HG03439 (cell line): Measurements from ENCODE around the gene AP1S1.
"Not testable (repeated sequence)": the region's sequence is repeated elsewhere in the genome, so short reads cannot be mapped to it uniquely, and the experiment has no call there.

Experiments used
- ATAC-seq: cut with Tn5 transposase; IDR thresholded peaks from one replicate; pipeline ENCODE4 v1.9.1; 2021; ENCODE audit warnings: mild to moderate bottlenecking, moderate library complexity; ENCODE audit not compliant: unreplicated experiment

The AP1S1 gene

DNA sequence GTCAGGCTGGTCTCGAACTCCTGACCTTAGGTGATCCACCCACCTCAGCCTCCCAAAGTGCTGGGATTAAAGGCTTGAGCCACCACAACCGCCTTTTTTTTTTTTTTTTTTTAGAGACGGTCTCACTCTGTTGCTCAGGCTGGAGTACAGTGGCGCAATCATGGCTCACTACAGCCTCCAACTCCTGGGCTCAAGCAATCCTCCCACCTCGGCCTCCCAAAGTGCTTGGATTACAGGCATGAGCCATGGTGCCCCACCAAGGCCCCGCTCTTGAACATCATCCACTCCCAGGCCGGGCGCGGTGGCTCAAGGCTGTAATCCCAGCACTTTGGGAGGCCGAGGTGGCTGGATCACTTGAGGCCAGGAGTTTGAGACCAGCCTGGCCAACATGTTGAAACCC is 45.2 kb downstream of the AP1S1 start:
- ATAC-seq: not testable (repeated sequence)

DNA sequence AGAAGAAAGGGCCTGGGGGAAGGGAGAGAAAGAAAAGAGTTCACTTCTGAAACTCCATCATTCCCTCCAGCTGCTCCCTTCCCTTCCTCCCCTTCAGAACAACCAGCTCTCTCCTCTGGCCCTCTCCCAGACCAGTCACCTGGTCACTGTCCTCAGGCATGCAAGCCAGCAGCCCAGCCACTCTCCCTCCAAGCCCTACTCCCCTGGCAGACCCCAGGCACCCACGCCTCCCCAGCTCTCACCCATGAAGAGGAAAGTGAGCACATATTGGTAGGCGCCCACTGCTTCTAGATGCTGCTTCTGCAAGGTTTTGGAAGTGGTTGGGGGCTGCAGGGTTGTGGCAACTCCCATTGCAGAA is 46.2 kb downstream of the AP1S1 start:
- ATAC-seq: no peak

DNA sequence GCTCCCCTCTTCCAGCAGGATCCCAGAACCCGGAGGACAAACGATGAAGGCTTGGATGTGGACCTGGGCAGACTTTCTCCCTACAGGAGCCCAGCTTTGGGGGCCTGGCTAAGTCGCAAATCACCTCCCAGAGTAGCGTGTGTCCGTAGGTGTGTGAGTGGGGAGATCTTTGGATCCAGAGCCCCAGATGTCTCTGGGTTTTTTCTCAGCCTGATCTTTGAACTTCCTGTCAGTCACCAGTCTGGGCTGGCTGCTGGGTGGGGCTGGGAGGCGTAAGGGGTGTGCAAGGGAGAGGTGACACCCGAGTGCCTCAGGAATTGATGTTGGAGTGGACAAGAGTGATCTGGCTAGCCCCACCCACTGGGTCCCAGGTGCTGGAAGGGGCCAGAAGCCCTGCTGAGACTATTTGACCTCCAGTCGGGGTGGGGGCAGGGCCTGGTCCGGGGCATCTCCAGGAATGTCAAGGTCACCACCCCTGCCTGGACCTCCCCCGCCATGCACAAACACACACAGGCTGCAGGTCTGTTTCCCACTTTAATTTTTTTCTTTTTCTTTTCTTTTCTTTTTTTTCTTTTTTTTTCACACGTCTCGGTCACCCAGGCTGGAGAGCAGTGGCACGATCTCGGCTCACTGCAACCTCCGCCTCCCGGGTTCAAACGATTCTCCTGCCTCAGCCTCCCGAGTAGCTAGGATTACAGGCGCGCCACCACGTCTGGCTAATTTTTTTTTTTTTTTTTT is 46.8 kb downstream of the AP1S1 start, which contains the start of gene MOGAT3:
MOGAT3 (minus strand) TSS at position 175 of the 738 bp plus-strand sequence. CDS start 182 bp downstream, outside the sequence.
- ATAC-seq: no peak

DNA sequence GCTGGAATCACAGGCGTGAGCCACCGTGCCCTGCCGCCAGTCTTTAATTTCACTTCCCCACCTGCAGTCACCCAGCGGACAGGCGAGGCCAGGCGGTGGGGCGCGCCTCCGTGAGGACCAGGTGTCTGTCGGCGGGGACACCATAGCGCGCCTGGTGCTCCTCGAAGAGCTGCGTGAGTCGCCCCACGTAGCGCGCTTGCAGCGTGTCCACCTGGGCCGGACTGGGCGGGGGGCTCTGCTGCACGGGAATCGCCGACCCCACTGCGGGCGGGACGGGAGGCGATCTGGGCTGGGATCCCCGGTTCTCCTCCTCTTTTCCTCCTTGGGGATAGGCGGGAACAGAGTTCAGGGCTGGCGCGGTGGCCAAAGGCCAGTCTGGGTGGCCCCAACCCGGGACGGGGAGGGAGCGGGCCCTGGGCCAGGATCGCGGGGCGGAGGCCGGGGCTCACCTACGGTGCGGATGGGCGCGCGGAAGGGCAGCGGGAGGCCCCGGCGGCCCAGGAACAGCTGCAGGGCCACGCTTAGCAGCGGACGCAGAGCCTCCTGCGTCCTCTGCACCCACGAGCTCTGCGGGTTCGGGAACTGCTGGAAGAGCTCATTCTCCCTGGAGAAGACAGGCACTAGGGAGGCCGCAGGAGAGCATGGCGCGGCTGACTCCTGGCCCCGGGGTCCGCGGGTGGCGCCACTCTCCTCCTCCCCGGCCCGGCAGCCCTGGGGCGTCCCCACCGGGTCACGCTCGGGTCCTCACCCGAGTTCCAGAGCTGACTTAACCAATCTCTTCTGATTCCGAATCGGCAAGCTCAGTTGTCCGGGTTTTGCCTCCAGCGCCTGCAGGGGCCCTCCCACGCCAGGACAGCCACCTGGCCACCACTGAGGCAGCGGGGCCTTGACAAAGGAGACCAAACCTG is 47.7 kb downstream of the AP1S1 start:
- ATAC-seq: no peak

DNA sequence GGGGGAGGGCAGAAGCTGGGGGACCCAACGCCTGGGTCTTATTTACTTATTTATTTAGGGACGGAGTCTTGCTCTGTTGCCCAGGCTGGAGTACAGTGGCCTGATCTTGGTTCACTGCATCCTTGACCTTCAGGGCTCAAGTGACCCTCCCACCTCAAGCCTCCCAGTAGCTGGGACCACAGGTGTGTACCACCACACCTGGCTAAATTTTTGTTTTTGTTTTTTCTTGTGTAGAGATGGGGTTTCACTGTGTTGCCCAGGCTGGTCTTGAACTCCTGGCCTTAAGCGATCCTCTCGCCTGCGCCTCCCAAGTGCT is 48.3 kb downstream of the AP1S1 start:
- ATAC-seq: no peak

DNA sequence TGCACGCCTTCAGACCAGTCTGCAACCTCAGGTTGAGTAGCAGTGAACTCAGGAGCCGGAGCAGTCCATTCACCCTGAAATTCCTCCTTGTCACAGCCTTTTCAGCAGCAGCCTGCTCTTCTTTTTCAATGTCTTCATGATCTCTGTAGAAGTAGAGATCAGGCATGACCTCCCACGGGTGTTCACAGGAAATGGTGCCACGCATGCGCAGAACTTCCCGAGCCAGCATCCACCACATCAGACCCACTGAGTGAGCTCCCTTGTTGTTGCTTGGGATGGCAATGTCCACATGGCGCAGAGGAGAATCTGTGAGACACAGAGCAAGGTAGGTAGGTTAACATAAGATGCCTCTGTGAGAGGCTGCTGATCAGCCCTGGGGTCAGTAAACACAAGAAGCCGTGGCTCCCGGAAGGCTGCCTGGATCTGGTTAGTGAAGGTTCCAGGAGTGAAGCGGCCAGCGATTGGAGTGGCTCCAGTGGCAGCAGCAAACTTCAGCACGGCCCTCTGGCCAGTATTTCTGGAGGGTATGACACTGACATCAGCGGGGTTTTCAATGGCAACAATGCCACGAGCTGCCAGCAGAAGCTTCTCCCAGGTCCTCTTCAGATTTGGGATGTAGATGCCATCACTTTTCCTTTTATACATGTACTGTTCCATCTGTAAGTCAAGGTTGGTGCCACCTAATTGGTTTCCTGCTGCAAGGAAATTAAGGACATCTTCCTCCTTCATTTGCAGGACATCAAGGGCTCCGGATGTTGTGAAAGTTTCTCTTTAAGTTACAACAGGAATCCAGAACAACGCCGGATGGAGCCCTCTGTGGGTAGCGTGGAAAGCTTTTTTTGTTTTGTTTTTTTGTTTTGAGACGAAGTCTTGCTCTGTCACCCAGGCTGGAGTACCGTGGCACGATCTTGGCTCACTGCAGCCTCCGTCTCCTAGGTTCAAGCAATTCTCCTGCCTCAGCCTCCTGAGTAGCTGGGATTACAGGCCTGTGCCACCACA is 49.8 kb downstream of the AP1S1 start:
- not testable (repeated sequence) for ATAC-seq

DNA sequence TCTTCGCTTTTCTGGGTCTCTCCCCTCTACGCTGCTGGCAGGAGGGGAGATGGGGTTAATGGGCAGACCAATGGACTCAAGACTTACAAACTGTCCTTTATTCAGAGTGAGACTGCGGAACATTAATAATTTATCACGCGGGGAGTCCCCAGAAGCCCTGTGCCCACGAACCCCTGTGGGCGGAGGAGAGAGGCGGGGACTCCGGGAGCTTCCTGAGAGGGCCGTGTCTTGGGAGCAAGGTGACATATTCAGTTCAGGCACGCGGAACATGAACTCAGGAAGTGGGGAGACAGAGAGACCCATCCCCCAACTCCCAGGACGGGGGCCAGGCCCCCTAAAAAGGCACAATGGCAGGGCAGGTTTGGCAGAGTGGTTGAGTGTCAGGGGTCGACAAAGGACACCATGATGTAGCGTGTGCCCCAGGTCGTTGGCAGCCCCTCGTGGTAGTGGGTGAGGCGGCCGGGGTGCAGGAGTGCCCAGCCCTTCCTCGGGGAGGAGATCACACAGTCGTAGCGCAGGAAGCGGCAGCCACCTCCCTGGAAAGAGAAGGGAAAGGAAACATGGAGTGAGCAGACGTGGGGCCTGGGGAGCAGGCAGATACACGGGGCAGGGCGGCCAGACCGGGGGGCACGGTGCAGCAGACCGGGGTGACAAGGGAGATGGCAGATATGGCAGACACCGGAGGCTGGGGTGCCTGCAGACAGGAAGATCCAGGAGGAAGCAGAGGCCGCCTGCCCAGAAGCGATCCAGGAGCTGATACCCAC is 51.8 kb downstream of the AP1S1 start:
- no peak for ATAC-seq

DNA sequence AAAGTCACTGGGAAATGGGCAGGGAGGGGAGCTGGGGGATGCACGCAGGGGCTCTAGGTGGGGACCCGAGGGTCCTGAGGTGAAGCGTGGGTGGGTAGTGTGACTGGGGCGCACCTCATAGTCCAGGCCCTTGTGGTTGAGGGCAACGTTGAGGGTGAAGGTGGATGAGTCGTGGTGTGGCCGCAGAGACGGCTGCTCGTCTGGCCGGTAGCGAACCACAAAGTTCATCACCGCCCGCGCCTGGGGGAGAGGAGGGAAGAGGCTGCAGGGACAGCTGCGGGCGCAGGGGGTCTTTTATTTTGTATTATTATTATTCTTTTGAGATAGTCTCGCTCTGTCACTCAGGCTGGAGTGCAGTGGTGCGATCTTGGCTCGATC is 52.4 kb downstream of the AP1S1 start:
- ATAC-seq: no peak

DNA sequence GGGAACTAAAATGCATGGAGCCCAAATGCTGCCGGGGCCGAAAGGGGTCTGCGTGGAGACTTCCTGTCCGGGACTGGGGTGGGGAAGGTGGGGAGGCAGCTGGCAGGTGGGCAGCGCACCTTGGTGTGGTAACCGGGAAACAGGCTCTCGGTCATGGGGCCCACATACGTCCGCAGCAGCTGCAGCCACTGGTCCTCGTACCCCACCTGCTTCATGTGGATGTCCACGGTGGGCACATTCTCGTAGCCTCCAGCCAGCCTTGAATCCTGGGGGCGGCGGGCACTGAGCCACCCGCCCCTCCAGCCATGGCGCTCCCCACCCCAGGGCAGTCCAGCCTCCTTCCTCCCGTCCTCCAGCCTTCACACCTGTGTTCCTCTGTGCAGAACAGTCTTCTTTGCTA is 53.2 kb downstream of the AP1S1 start:
- no peak for ATAC-seq

DNA sequence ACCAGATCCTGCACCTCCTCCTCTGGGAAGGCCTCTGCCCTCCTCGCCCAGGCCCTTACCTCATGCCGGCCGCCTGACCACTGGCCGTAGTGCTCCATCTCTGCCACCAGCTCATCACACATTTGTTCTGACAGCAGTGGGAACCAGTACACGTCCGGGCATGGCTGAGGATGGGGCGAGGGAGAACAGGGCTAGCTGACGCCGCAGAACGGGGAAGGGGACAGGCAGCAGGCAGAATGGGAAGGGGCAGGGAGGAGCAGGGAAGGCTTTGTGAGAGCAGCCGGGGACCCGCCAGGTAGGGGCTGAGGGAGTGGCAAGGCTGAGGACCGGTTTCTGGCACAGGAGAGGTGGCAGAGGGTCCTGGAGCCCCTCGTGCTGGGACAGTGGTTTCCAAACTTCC is 54.5 kb downstream of the AP1S1 start:
- ATAC-seq: no peak

DNA sequence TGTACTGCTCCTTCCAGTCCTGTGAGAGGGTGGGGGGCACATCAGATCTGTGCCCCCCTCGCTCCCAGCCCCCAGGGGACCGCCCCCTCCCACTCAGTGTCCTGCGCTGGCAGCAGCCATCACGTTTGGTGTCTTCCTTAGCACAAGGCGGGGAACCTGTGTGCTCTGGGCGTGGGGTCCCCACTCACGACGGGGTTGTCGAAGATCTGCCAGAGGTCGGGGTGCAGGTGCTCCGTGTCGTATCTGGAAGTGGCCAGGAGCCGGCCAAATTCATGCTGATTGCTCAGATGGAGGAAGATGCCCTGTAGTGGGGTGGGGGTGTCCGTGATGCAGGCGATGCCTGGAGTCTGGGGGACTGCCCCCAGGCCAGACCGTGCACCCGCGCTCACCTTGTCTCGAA is 55.9 kb downstream of the AP1S1 start:
- ATAC-seq: no peak
